ENCODE measurements around the gene LAMA3.

LAMA3 gene

GRCh38 chr18:24003903-24004640 is 314.8 kb downstream of the LAMA3 start:
- TF ChIP-seq SUZ12 (IDR thresholded peaks at IDR 0.05; ENCODE audit: extremely low read depth, insufficient read depth, insufficient read length) (no peak), YY1 (IDR thresholded peaks at IDR 0.05; ENCODE audit: insufficient read depth, insufficient read length) (no peak), ZNF274 (IDR thresholded peaks at IDR 0.05; ENCODE audit: low read depth, low read length) (no peak)
- H3K4me1 ChIP-seq (ENCODE audit: insufficient read depth, insufficient read length), result no peaks in the 10 kb centered on the region
- DNase-seq (ENCODE audit: low read depth, low spot score), result no peak

More at GRCh38 chr18:24003903-24004640, 314.8 kb downstream of the LAMA3 start:
- no peaks in the 10 kb centered on the region for H3K27me3 ChIP-seq (ENCODE audit: insufficient read depth, insufficient read length)
- no peaks in the 10 kb centered on the region for H3K9me3 ChIP-seq (ENCODE audit: insufficient read depth, low read length)
- no peak overlapping the region for H3K9ac ChIP-seq (ENCODE audit: insufficient read length, low read depth)
- H3K4me3 ChIP-seq (ENCODE audit: insufficient read length, low read depth), result no peak overlapping the region
- no peaks in the 10 kb centered on the region for H3K36me3 ChIP-seq (ENCODE audit: insufficient read depth, insufficient read length, low read length)
